WERI-Rb-1 (cell line): ENCODE data around the gene SYNE4.

Experiments
- DNase-seq: peaks from one replicate; pipeline ENCODE4 v3.0.0-alpha.2; 2020
- H3K27ac ChIP-seq: fragments of 250-450 bp; sonication (Bioruptor Pico); 2 replicates; pipeline ENCODE4 v1.5.1; 2020; ENCODE audit warnings: mild to moderate bottlenecking, moderate library complexity
- H3K27me3 ChIP-seq: fragments of 250-450 bp; sonication (Bioruptor Pico); 2 replicates; pipeline ENCODE4 v1.5.1; 2021; ENCODE audit warnings: mild to moderate bottlenecking, low read depth, moderate library complexity; ENCODE audit not compliant: insufficient read depth, severe bottlenecking
- H3K36me3 ChIP-seq: fragments of 250-450 bp; sonication (Bioruptor Pico); 2 replicates; pipeline ENCODE4 v1.5.1; 2020; ENCODE audit warnings: mild to moderate bottlenecking, moderate library complexity
- H3K4me3 ChIP-seq: 2 replicates; pipeline ENCODE4 v1.5.1; 2011; ENCODE audit warnings: low read depth, mild to moderate bottlenecking, control low read depth, low read length
- H3K9me3 ChIP-seq: fragments of 250-450 bp; sonication (Bioruptor Pico); 2 replicates; pipeline ENCODE4 v1.5.1; 2021; ENCODE audit warnings: mild to moderate bottlenecking, moderate library complexity; ENCODE audit not compliant: severe bottlenecking
- CTCF ChIP-seq: IDR thresholded peaks from 2 replicates; pipeline ENCODE4 v1.5.1; 2011; ENCODE audit warnings: low read depth, mild to moderate bottlenecking, control low read depth, inconsistent platforms, low read length

Gene SYNE4

GRCh38 chr19:35966771-35967170 lies 41.8 kb downstream of the SYNE4 start:
- H3K9me3 ChIP-seq: no peaks in the 10 kb centered on the region
- no peaks in the 10 kb centered on the region for H3K27me3 ChIP-seq
- no peak for TF ChIP-seq CTCF
- no peak overlapping the region for H3K4me3 ChIP-seq
- DNase-seq: no peak
- no peak overlapping the region for H3K27ac ChIP-seq
- no peaks in the 10 kb centered on the region for H3K36me3 ChIP-seq

- Histone ChIP-seq H3K27me3 (no peaks in the 10 kb centered on the region), H3K27ac (no peak overlapping the region)
- DNase-seq: no peak
These were observed 45.1 kb downstream of the SYNE4 start for GRCh38 chr19:35963514-35963913.

GRCh38 chr19:35960432-35960972 lies 48.1 kb downstream of the SYNE4 start:
- Histone ChIP-seq H3K27me3 (no peaks in the 10 kb centered on the region), H3K9me3 (no peaks in the 10 kb centered on the region), H3K36me3 (no peaks in the 10 kb centered on the region), H3K27ac (no peak overlapping the region), H3K4me3 (no peak overlapping the region)
- no peak for TF ChIP-seq CTCF
- DNase-seq: no peak

More at GRCh38 chr19:35963514-35963913, 45.1 kb downstream of the SYNE4 start:
- Histone ChIP-seq H3K9me3 (no peaks in the 10 kb centered on the region), H3K4me3 (no peak overlapping the region), H3K36me3 (no peaks in the 10 kb centered on the region)
- TF ChIP-seq CTCF: no peak

- no peaks in the 10 kb centered on the region for H3K27me3 ChIP-seq
- H3K4me3 ChIP-seq: no peak overlapping the region
These were observed 48.7 kb downstream of the SYNE4 start for GRCh38 chr19:35959968-35960320.

GRCh38 chr19:35959040-35959967 lies 49.3 kb downstream of the SYNE4 start:
- DNase-seq: no peak
- Histone ChIP-seq H3K27me3 (no peaks in the 10 kb centered on the region), H3K36me3 (no peaks in the 10 kb centered on the region), H3K9me3 (no peaks in the 10 kb centered on the region), H3K4me3 (no peak overlapping the region), H3K27ac (no peak overlapping the region)
- TF ChIP-seq CTCF: no peak

More at GRCh38 chr19:35959968-35960320, 48.7 kb downstream of the SYNE4 start:
- no peak for TF ChIP-seq CTCF
- Histone ChIP-seq H3K27ac (no peak overlapping the region), H3K36me3 (no peaks in the 10 kb centered on the region), H3K9me3 (no peaks in the 10 kb centered on the region)
- no peak for DNase-seq
